ENCODE data around the gene EFCC1. TPM values are rescaled to one million over a fixed set of nuclear protein-coding genes. Genes with fewer than 3 reads are reported as not detected.

The EFCC1 gene
- total RNA-seq, 3 donors from 2014 or later: 1.6 to 3.9 (median 1.8) TPM

- Histone ChIP-seq H3K9me3 (no peaks in the 10 kb centered on the region), H3K27ac (no peak overlapping the region), H3K36me3 (no peaks in the 10 kb centered on the region), H3K4me3 (no peak overlapping the region), H3K27me3 (no peaks in the 10 kb centered on the region), H3K4me1 (no peaks in the 10 kb centered on the region)
- TF ChIP-seq POLR2AphosphoS5 (IDR thresholded peaks at IDR 0.05): peak in 1 of 3 donors; percentile 14
- TF ChIP-seq POLR2A (IDR thresholded peaks at IDR 0.05): no peak
- TF ChIP-seq CTCF (IDR thresholded peaks at IDR 0.05): peak; percentile 50 to 90 (median 82)
- intact Hi-C loops (cut with DNase I; ENCODE audit: low total_unique reads): no loop called here
- DNase-seq (ENCODE audit: low spot score in 2 of 2): no peak
Observed at GRCh38 chr3:128969993-128970739, 30.9 kb upstream of the EFCC1 start.

- Histone ChIP-seq H3K27me3 (no peaks in the 10 kb centered on the region), H3K36me3 (no peaks in the 10 kb centered on the region), H3K27ac (no peak overlapping the region), H3K4me1 (no peaks in the 10 kb centered on the region), H3K9me3 (no peaks in the 10 kb centered on the region), H3K4me3 (no peak overlapping the region)
- DNase-seq (ENCODE audit: low spot score in 2 of 2): no peak
- TF ChIP-seq CTCF (IDR thresholded peaks at IDR 0.05) (no peak), POLR2A (IDR thresholded peaks at IDR 0.05) (no peak), POLR2AphosphoS5 (IDR thresholded peaks at IDR 0.05) (no peak)
- intact Hi-C loops (cut with DNase I; ENCODE audit: low total_unique reads): no loop called here
Observed at GRCh38 chr3:128970740-128971047, 30.4 kb upstream of the EFCC1 start.

GRCh38 chr3:128971421-128972100, 29.5 kb upstream of the EFCC1 start:
- Histone ChIP-seq H3K27ac (no peak overlapping the region), H3K36me3 (no peaks in the 10 kb centered on the region), H3K4me1 (no peaks in the 10 kb centered on the region), H3K27me3 (no peaks in the 10 kb centered on the region), H3K4me3 (no peak overlapping the region), H3K9me3 (no peaks in the 10 kb centered on the region)
- DNase-seq (ENCODE audit: low spot score in 2 of 2): no peak
- intact Hi-C loops (cut with DNase I; ENCODE audit: low total_unique reads): no loop called here
- TF ChIP-seq CTCF (IDR thresholded peaks at IDR 0.05) (no peak), POLR2A (IDR thresholded peaks at IDR 0.05) (no peak), POLR2AphosphoS5 (IDR thresholded peaks at IDR 0.05) (no peak)

- intact Hi-C loops (cut with DNase I; ENCODE audit: low total_unique reads): no loop called here
- no peak overlapping the region for H3K27ac ChIP-seq
- TF ChIP-seq POLR2AphosphoS5 (IDR thresholded peaks at IDR 0.05): no peak
- TF ChIP-seq CTCF (IDR thresholded peaks at IDR 0.05): no peak
- TF ChIP-seq POLR2A (IDR thresholded peaks at IDR 0.05): no peak
- H3K9me3 ChIP-seq: no peaks in the 10 kb centered on the region
- no peak for DNase-seq (ENCODE audit: low spot score in 2 of 2)
- no peaks in the 10 kb centered on the region for H3K4me1 ChIP-seq
- no peak overlapping the region for H3K4me3 ChIP-seq
- H3K36me3 ChIP-seq: no peaks in the 10 kb centered on the region
- H3K27me3 ChIP-seq: no peaks in the 10 kb centered on the region
Observed at GRCh38 chr3:128973988-128974564, 27.0 kb upstream of the EFCC1 start.

- Histone ChIP-seq H3K27me3 (no peaks in the 10 kb centered on the region), H3K27ac (no peak overlapping the region), H3K36me3 (no peaks in the 10 kb centered on the region), H3K4me1 (no peaks in the 10 kb centered on the region), H3K9me3 (no peaks in the 10 kb centered on the region), H3K4me3 (no peak overlapping the region)
- intact Hi-C loops (cut with DNase I; ENCODE audit: low total_unique reads): no loop called here
- no peak for TF ChIP-seq CTCF (IDR thresholded peaks at IDR 0.05)
- TF ChIP-seq POLR2A (IDR thresholded peaks at IDR 0.05): no peak
- TF ChIP-seq POLR2AphosphoS5 (IDR thresholded peaks at IDR 0.05): no peak
- no peak for DNase-seq (ENCODE audit: low spot score in 2 of 2)
Observed at GRCh38 chr3:128975276-128975675, 25.8 kb upstream of the EFCC1 start.
